GM18951 (cell line): ENCODE data around the gene MAB21L4.

ENCODE experiments used
- POLR2A ChIP-seq: IDR thresholded peaks from 4 replicates; pipeline ENCODE4 v1.6.1; 2011; ENCODE audit warnings: mild to moderate bottlenecking; ENCODE audit not compliant: insufficient read length, insufficient read depth; ENCODE audit errors: extremely low read depth
- in situ Hi-C: fragments of 300-500 bp; cut with MboI; formaldehyde crosslinking; loops from one replicate; pipeline ENCODE4 v1.12.0; 2022; ENCODE audit warnings: low sequenced_read_pairs, mixed read lengths, inconsistent platforms; ENCODE audit not compliant: unreplicated experiment

Gene MAB21L4

GRCh38 chr2:240901986-240902614, 6.1 kb upstream of the MAB21L4 start:
- in situ Hi-C loops = no loop called here
- TF ChIP-seq POLR2A = no peak

DNA sequence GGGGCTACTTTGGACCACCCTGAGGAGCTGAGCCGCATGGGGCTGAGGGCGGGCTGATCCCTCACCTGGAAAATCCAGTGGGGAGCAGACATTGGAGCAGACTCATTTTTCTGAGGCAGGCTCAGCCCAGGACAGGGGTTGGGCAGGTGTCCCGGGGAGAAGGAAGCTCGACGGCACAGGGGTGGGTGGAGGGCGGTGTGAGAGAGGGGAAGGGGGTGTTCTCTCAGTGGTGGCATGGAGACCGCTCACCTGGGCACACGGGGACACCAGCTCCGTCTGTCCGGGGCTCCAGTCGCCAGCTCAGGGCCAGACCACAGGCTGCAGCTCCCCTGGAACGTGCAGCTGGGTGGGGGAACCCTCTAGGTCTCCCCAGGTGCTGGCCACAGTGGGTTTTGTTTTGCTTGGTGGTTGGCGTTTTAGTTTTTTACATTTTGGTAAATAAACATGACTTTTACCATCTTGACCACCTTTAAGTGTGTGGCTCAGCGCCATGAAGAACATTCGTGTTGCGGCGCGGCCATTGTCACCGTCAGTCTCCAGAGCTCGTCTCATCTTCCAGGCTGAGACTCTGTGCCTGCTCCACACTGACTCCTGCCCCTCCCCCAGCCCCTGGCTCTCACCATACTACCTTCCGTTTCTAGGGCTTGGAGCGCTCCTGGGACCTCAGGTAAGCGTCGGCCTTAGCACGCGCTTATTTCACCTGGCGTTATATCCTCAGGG, 4.3 kb upstream of the MAB21L4 start:
- no peak for TF ChIP-seq POLR2A
- in situ Hi-C loops = no loop called here

- in situ Hi-C loops = no loop called here
- no peak for TF ChIP-seq POLR2A
These were observed 3.5 kb upstream of the MAB21L4 start for GRCh38 chr2:240899468-240899865.

GRCh38 chr2:240898731-240899467, 2.9 kb upstream of the MAB21L4 start:
- in situ Hi-C loops = no loop called here
- no peak for TF ChIP-seq POLR2A

GRCh38 chr2:240898108-240898730, 2.3 kb upstream of the MAB21L4 start:
- no peak for TF ChIP-seq POLR2A
- in situ Hi-C loops = no loop called here

DNA sequence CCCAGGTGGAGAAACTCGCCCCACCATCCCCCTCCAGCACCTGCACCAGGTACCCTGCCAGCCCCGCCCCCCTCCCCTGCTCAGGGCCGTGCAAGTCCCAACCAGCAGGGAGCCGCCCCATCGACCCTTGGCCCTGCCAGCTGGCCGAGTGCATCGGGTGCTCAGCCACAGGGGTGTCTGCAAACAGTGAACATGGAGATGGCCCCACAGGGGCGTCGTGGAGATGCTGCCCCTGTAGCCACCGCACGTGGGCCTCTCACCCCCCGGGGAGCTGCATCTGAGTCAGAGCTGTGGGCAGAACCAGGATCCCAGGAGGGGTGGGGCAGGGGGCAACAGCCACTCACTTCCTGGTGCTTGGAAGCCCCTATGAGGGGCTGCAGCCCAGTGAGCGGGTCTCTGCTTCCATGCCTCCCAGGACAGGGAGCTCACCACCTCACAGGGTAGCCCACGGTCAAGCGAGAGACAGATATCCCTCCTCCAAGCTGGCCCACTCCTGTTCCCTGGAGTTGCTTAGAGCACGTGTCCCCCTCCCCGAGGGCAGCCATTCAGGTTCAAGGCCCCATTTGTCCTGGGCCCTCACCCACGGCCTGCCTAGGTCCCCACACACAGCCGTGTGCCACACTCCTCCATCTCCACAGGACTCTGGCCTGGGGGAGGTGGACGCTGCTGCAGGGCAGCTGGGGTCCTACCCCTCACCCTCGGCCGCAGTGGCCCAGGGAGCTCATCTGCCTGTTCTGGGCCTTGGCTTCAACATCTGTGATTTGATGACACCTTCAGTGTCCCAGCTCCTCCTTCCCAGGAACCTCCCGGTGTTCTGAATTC, 1.1 kb upstream of the MAB21L4 start:
- in situ Hi-C loops = no loop called here
- TF ChIP-seq POLR2A = no peak

DNA sequence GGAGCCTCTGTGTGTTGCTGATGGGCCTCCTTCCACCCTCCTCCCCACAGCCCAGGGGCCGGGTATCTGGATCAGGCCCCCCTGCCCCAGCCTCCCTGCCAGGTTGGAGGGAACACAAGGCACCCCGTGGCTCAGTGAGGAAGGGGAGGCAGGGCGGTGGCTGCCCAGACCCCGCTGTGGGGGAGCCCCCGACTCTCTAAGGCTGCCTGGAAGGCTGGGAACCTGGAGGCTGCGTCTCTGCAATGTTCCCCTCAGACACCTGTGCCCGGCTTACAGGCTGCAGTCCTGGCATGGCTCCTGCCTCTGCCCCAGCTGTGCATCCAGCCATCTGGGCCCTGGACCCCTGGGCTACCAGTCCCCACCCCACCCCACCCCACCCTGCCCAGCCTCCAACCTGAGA, 438 bp upstream of the MAB21L4 start:
- no peak for TF ChIP-seq POLR2A
- in situ Hi-C loops = no loop called here

- in situ Hi-C loops = no loop called here
- TF ChIP-seq POLR2A = no peak
These were observed 959 bp downstream of the MAB21L4 start for GRCh38 chr2:240894836-240895558.

DNA sequence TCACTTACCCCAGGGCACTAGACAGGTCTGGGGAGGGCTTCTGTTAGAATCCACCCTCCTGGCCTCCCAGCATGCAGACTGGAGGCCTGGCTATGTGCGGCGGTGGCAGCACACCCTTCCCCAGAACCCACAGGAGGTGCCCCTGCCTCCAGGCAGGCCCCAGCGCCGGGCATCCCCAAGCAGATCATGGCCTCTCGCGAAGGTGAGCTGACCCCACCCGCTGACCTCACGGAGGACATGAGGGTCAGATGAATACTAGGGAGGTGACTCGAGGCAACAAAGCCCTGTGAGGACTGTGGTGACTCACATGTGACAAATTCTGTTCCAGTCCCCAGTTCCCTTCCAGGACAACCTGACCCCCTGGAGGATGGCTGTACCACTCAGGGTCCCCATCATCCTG, 1.9 kb downstream of the MAB21L4 start:
- in situ Hi-C loops = no loop called here
- no peak for TF ChIP-seq POLR2A

DNA sequence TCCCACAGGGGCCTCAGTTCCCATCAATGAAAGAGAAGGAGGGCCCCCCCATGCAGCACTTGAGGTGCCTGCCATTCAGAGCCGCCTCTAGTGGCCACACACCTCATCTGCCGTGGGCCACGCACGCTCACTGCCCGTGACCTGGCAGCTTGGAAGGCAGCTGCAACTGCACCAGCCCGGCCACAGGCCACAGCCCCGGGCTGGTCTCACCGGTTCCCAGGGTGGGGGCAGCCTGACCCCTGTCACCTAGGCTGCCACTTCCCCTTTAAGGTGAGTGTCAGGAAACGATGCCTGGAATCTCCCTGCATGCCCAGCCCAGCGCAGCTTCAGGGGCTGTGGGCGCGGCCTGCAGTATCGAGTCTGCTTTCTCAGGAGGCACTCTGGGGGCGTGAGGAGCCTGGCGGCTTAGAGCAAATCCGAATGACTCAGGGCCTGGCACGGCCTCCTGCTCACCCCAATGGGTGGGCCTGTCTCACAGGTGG, 2.6 kb downstream of the MAB21L4 start:
- TF ChIP-seq POLR2A = no peak
- in situ Hi-C loops = no loop called here

DNA sequence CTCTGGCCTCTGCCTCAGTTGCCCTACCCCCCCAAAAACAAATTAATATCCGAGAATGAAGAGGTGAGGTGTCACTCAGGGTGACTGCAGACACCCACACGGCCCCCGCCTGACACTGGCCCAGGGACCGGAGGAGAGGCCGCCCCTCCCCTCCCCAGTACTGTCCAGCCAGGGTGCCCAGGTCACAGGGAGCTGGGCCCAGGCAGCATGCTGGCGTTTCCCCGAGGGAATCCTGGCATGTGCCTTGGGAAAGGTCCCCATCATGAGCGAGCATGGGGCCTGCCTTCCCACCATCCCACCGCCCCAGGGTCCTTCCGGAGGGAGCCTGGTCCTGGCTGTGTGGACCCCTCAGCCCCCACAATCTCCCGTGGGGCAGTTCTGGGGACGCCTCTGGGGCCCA, 3.0 kb downstream of the MAB21L4 start:
- no peak for TF ChIP-seq POLR2A
- in situ Hi-C loops = no loop called here

DNA sequence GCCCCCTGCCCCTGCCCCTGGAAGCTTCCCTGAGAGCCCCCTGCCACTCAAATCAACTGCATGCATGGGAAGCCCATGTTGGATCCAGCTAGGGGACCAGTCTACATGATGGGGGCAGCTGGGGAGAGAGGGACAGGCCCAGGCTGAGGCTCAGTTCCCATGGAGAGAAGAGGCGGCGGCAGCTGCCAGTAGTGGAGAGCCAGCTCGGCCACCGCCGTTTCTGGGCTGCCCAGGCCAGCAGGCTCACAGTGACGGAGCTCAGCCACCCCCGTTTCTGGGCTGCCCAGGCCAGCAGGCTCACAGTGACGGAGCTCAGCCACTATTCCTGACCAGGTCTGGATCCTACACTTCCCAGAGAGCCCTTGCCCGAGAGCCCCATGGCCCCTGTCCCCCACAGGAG, 3.6 kb downstream of the MAB21L4 start:
- in situ Hi-C loops = no loop called here
- no peak for TF ChIP-seq POLR2A
